Hepatocyte (in vitro differentiated cells): ENCODE measurements around the gene FGFR4. TPM values are rescaled to one million over a fixed set of nuclear protein-coding genes. Genes with fewer than 3 reads are reported as not detected.

Experiments
- DNase-seq: peaks from one replicate; pipeline ENCODE4 v3.0.0-alpha.2; 2016; ENCODE audit warnings: low spot score
- H2AFZ ChIP-seq: fragments of 200-600 bp; sonication (generic); 2 replicates; pipeline ENCODE4 v1.6.0; 2016; ENCODE audit warnings: antibody characterized with exemption, mild to moderate bottlenecking
- H3K27ac ChIP-seq: fragments of 200-600 bp; sonication (generic); 2 replicates; pipeline ENCODE4 v1.5.1; 2016; ENCODE audit warnings: mild to moderate bottlenecking
- H3K27me3 ChIP-seq: fragments of 200-600 bp; sonication (generic); 2 replicates; pipeline ENCODE4 v1.6.1; 2016
- H3K36me3 ChIP-seq: fragments of 200-600 bp; sonication (generic); replicated peaks from 2 replicates; pipeline ENCODE4 v1.5.1; 2016; ENCODE audit warnings: low read depth; ENCODE audit not compliant: insufficient read depth
- H3K4me1 ChIP-seq: fragments of 200-600 bp; sonication (generic); 2 replicates; pipeline ENCODE4 v1.5.1; 2016; ENCODE audit warnings: mild to moderate bottlenecking, moderate library complexity; ENCODE audit not compliant: insufficient read depth
- H3K4me2 ChIP-seq: fragments of 200-600 bp; sonication (generic); 2 replicates; pipeline ENCODE4 v1.6.0; 2016
- H3K4me3 ChIP-seq: fragments of 200-600 bp; sonication (generic); 2 replicates; pipeline ENCODE4 v1.5.1; 2016; ENCODE audit warnings: mild to moderate bottlenecking
- H3K79me2 ChIP-seq: fragments of 200-600 bp; sonication (generic); 2 replicates; pipeline ENCODE4 v1.6.0; 2017; ENCODE audit warnings: mild to moderate bottlenecking
- H3K9me2 ChIP-seq: fragments of 200-600 bp; sonication (generic); replicated peaks from 2 replicates; pipeline ENCODE4 v1.6.0; 2017; ENCODE audit warnings: mild to moderate bottlenecking; ENCODE audit not compliant: insufficient read depth
- H3K9me3 ChIP-seq: fragments of 200-600 bp; sonication (generic); 2 replicates; pipeline ENCODE4 v1.5.1; 2016; ENCODE audit warnings: low read depth, mild to moderate bottlenecking
- H4K20me1 ChIP-seq: fragments of 200-600 bp; sonication (generic); 2 replicates; pipeline ENCODE4 v1.6.0; 2016; ENCODE audit warnings: mild to moderate bottlenecking; ENCODE audit not compliant: insufficient read depth, poor library complexity, severe bottlenecking
- CTCF ChIP-seq: fragments of 200-600 bp; sonication (generic); IDR thresholded peaks from 2 replicates; pipeline ENCODE4 v1.5.1; 2016; ENCODE audit warnings: antibody characterized with exemption, mild to moderate bottlenecking; ENCODE audit not compliant: poor library complexity
- EZH2 ChIP-seq: fragments of 200-600 bp; sonication (generic); IDR thresholded peaks from 2 replicates; pipeline ENCODE4 v1.6.1; 2016; ENCODE audit warnings: antibody characterized with exemption, mild to moderate bottlenecking, borderline replicate concordance
- EZH2phosphoT487 ChIP-seq: fragments of 200-600 bp; sonication (generic); IDR thresholded peaks from one replicate; pipeline ENCODE4 v1.6.1; 2018; ENCODE audit warnings: antibody characterized with exemption, mild to moderate bottlenecking, low read depth, moderate library complexity; ENCODE audit not compliant: unreplicated experiment, severe bottlenecking
- WGBS: methylation state at CpG from one replicate; pipeline ENCODE4 v1.1.6; 2016; ENCODE audit warnings: low lambda C conversion rate; ENCODE audit errors: missing lambda C conversion rate; 5-methylcytosine and 5-hydroxymethylcytosine counted together
- polyA plus RNA-seq: library from polyadenylated mRNA; unstranded; fragments of >200 nt; fragmentation: Nextera tagmentation; extraction: Ambion mirVana; gene quantifications from 2 replicates; pipeline ENCODE4 v1.2.1, GENCODE V29; 2016
- total RNA-seq: library from RNA; depleted of rRNA; stranded (reverse); fragments of >200 nt; gene quantifications from 2 replicates; pipeline ENCODE4 v1.2.3, GENCODE V29; 2014

FGFR4 gene
- total and polyA plus RNA-seq, 2 experiments from 2014 or later: 94.3 to 121 TPM

- 95% methylated on average over 2 of the region's 2 CpGs for WGBS
- H3K36me3 ChIP-seq: peaks cover 15% of the 10 kb centered on the region
Observed at GRCh38 chr5:177140312-177140711, 53.6 kb downstream of the FGFR4 start.

GRCh38 chr5:177141496-177141895 lies 54.8 kb downstream of the FGFR4 start:
- DNase-seq: no peak
- Histone ChIP-seq H3K79me2 (peaks cover 97% of the 10 kb centered on the region), H2AFZ (no peak overlapping the region), H3K9me3 (no peaks in the 10 kb centered on the region), H4K20me1 (peaks cover 38% of the 10 kb centered on the region), H3K4me2 (no peak overlapping the region), H3K4me1 (peaks cover 8% of the 10 kb centered on the region), H3K36me3 (peaks cover 3% of the 10 kb centered on the region), H3K27me3 (no peaks in the 10 kb centered on the region), H3K4me3 (no peak overlapping the region), H3K9me2 (no peaks in the 10 kb centered on the region), H3K27ac (no peak overlapping the region)
- TF ChIP-seq EZH2 (no peak), CTCF (no peak), EZH2phosphoT487 (no peak)
- 96% methylated on average over 3 of the region's 3 CpGs for WGBS

More at GRCh38 chr5:177140312-177140711, 53.6 kb downstream of the FGFR4 start:
- no peak overlapping the region for H3K4me3 ChIP-seq
- H3K27me3 ChIP-seq: no peaks in the 10 kb centered on the region
- no peak for DNase-seq
- no peak overlapping the region for H3K4me2 ChIP-seq
- H2AFZ ChIP-seq: no peak overlapping the region
- H4K20me1 ChIP-seq: peaks cover 38% of the 10 kb centered on the region
- no peak overlapping the region for H3K27ac ChIP-seq
- TF ChIP-seq CTCF (no peak), EZH2 (no peak)
- peaks cover 20% of the 10 kb centered on the region for H3K4me1 ChIP-seq
- H3K9me3 ChIP-seq: no peaks in the 10 kb centered on the region
- peaks cover 99% of the 10 kb centered on the region for H3K79me2 ChIP-seq
- no peaks in the 10 kb centered on the region for H3K9me2 ChIP-seq

- Histone ChIP-seq H3K27ac (no peak overlapping the region), H3K4me2 (no peak overlapping the region), H3K79me2 (peaks cover 97% of the 10 kb centered on the region), H2AFZ (no peak overlapping the region), H3K27me3 (no peaks in the 10 kb centered on the region), H3K9me2 (no peaks in the 10 kb centered on the region), H3K36me3 (peaks cover 3% of the 10 kb centered on the region), H4K20me1 (peaks cover 37% of the 10 kb centered on the region), H3K9me3 (no peaks in the 10 kb centered on the region), H3K4me1 (peaks cover 4% of the 10 kb centered on the region), H3K4me3 (no peak overlapping the region)
- 91% methylated on average over 2 of the region's 2 CpGs for WGBS
- no peak for DNase-seq
- TF ChIP-seq CTCF (no peak), EZH2phosphoT487 (no peak), EZH2 (no peak)
Observed at GRCh38 chr5:177142098-177142611, 55.4 kb downstream of the FGFR4 start.

GRCh38 chr5:177142778-177143177 lies 56.1 kb downstream of the FGFR4 start:
- Histone ChIP-seq H3K36me3 (peaks cover 3% of the 10 kb centered on the region), H3K79me2 (peaks cover 97% of the 10 kb centered on the region), H3K4me2 (no peak overlapping the region), H3K4me1 (no peaks in the 10 kb centered on the region), H3K9me2 (no peaks in the 10 kb centered on the region), H4K20me1 (peaks cover 31% of the 10 kb centered on the region), H3K9me3 (no peaks in the 10 kb centered on the region), H2AFZ (no peak overlapping the region), H3K4me3 (no peak overlapping the region), H3K27ac (no peak overlapping the region), H3K27me3 (no peaks in the 10 kb centered on the region)
- no peak for DNase-seq
- TF ChIP-seq EZH2: no peak
- no peak for TF ChIP-seq CTCF
- no peak for TF ChIP-seq EZH2phosphoT487
- 96% methylated on average over 1 of the region's 1 CpG for WGBS
